Right hindlimb (tissue), 1 donor: ENCODE results near the gene ZNF878.
"Not testable (repeated sequence)": the region's sequence is repeated elsewhere in the genome, so short reads cannot be mapped to it uniquely, and the experiment has no call there.

Experiments
- DNase-seq: peaks from one replicate; pipeline ENCODE4 v3.0.0-alpha.2; 2018

The ZNF878 gene

DNA sequence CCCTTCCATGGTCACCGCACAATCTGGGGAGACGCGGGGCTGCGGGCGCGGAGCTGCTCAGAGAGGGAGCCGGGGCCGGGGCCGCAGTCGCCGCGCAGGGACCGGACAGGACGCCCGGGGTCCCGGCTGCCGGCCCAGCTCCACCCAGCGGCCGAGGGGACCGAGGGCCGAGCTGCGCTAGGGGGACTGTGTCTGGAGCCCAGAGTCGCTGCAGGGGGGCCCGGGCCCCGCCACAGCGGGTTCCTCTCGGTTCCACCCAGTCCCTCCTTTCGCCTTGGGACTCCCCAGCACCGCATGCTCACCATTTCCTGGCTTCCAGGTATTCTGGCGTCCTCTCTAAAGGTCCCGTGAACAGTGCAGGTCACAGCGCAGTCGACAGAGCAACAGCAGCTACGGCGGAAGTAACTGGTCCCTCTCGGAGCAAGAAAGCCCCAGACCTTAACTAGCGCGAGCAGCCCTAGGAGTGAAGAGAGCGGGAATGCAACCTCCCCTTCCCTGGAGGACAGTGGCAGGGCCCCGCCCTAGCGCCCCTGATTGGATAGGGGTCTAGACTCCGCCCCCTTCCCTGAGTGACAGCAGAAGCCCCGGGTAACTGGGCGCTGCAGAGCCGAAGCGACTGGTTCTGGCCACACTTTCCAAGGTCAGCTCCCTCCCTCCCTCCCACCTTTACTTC, at the start of gene ZNF878:
Gene ZNF878, minus strand, starts transcription at position 465 of the 673 bp plus-strand sequence. Its CDS starts 160 bp downstream, at position 305.
- peak; percentile 91 for DNase-seq

- DNase-seq = no peak
These were observed 45.3 kb upstream of the ZNF878 start for GRCh38 chr19:12098040-12098439.

- DNase-seq = no peak
These were observed 42.5 kb upstream of the ZNF878 start for GRCh38 chr19:12095111-12095790.

DNA sequence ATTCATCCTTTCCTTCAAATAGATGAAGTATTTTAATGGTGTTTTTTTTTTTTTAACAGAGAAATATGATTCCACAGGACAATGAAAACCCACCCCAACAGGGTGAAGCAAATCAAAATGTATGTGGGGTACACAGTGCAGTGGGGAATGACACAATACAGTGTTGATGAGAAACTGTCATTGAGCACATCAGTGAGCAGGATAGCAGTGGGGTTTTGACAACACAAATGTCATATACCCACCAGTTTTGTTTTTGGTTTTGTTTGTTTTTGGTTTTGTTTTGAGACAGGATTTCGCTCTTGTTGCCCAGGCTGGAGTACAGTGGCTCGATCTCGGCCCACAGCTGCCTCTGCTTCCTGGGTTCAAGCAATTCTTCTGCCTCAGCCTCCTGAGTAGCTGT, 41.0 kb upstream of the ZNF878 start:
- DNase-seq = no peak

GRCh38 chr19:12092956-12093355, 40.2 kb upstream of the ZNF878 start:
- DNase-seq = no peak

DNA sequence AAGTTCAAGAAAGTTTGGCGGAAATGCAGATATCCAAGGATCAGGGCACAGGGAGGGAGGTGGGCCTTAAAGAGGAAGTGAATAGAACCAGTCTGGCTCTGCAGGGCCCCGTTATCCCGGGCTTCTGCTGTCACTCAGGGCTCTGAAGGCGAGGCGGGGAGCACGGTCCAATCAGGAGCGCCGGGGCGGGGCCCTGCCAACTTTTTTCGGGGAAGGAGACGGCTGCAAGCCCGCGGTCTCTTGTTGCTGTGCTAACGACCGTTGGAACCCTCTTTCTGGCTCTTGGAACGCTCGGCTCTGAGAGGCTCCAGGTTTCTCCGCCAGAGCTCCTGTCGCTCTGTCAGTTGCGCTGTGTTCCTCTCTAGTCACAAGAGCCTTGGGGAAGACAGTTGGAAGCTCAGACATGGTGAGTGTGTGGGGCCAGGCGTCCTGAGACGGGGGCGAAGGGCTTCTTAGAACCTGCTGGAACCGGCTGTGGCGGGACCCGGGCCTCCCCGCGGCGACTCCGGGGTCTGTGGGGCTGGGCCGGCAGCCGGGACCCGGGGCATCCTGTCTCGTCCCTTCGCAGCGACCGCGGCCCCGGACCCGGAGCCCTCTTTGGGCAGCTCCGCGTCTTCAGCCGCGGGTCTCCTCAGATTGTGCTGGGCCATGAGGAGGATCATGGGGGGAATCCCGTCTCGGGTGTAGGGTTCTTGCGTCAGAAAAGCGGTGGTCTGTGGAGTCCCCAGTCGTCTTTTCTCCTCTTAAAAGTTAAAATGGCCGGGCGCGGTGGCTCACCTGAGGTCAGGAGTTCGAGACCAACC, 39.5 kb upstream of the ZNF878 start:
- DNase-seq = peak; percentile 96

DNA sequence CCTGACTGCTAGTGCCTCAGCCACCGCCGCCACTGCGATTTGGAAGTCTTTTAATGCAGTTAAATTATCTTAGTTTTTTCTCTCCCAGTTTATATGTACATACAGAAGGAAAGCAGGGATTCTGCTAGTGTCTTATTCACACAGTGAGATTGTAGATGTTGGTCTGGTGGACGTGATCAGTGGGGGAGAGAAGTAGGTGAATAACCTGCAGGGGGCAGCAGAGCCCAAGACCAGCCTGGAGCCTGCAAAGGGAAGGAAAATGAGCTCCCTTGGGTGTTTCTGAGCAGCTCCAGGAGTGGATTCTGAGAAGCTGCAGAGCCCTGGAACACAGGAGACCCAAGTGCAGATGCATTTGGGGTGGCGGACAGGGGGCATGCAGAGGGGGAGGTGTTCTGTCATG, 38.0 kb upstream of the ZNF878 start:
- peak; percentile 74 for DNase-seq

- DNase-seq = no peak
These were observed 32.5 kb upstream of the ZNF878 start for GRCh38 chr19:12085074-12085818.

DNA sequence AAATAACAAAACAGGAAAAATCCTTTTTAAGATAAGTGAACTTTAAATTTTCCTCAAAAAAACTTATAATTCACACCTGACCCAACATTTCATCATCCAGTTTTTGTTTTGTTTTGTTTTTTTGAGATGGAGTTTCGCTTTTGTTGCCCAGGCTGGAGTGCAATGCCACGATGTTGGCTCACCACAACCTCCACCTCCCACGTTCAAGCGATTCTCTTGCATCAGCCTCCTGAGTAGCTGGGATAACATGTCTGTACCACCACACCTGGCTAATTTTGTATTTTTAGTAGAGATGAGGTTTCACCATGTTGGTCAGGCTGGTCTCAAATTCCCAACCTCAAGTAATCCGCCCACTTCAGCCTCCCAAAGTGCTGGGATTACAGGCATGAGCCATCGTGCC, 30.6 kb upstream of the ZNF878 start:
- not testable (repeated sequence) for DNase-seq

DNA sequence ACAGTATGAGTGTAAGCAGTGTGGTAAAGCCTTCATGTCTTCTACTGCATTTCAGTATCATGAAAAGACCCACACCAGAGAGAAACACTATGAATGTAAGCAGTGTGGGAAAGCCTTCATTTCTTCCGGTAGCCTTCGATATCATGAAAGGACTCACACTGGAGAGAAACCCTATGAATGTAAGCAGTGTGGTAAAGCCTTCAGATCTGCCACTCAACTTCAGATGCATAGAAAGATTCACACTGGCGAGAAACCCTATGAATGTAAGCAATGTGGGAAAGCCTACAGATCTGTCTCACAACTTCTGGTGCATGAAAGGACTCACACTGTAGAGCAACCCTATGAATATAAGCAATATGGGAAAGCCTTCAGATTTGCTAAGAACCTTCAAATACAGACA, 24.6 kb upstream of the ZNF878 start:
- DNase-seq = no peak

DNA sequence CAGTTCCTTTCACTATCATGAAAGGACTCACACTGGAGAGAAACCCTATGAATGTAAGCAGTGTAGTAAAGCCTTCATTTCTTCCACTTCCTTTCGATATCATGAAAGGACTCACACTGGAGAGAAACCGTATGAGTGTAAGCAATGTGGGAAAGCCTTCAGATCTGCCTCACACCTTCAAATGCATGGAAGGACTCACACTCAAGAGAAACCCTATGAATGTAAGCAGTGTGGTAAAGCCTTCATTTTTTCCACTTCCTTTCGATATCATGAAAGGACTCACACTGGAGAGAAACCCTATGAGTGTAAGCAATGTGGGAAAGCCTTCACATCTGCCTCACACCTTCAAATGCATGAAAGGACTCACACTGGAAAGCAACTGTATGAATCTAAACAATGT, 23.6 kb upstream of the ZNF878 start:
- DNase-seq = not testable (repeated sequence)

DNA sequence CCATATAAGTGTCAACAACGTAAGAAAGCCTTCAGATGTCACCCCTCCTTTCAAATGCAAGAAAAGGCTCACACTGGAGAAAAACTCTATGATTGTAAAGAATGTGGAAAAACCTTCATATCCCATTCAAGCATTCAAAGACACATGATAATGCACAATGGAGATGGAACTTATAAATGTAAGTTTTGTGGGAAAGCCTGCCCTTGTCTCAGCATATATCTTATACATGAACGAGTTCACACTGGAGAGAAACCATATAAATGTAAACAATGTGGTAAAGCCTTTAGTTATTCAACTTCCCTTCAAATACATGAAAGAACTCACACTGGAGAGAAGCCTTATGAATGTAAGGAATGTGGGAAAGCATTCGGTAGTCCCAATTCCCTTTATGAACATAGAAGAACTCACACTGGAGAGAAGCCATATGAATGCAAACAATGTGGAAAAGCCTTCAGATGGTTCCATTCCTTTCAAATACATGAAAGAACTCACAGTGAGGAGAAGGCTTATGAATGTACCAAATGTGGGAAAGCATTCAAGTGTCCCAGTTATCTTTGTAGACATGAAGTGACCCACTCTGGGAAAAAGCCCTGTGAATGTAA, 22.9 kb upstream of the ZNF878 start:
- no peak for DNase-seq

GRCh38 chr19:12064590-12065538, 12.1 kb upstream of the ZNF878 start, which contains the start of gene ZNF844:
ZNF844 (plus strand) TSS chr19:12064731; CDS start chr19:12064874, 143 bp downstream.
- DNase-seq = peak; percentile 97

GRCh38 chr19:12055784-12056183, 3.0 kb upstream of the ZNF878 start:
- no peak for DNase-seq

DNA sequence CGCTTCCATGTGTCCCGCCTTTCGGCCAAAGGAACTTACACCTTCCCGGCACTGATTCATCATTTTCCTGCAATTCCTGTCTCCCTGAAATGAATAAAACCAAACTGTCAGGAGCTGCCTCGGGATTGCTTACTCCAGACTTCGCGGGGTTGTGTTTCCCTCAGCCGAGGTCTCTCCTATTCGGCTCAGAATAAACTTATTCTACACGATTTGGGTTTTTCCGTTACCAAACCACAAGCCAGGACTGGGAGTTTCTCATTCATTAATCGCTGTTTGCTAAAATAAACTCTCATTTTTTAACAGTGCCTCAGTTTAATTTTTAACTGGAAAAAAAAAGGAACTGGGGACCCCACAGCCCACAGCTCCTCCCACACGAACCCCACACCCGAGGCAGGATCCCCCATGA, 667 bp downstream of the ZNF878 start:
- no peak for DNase-seq

DNA sequence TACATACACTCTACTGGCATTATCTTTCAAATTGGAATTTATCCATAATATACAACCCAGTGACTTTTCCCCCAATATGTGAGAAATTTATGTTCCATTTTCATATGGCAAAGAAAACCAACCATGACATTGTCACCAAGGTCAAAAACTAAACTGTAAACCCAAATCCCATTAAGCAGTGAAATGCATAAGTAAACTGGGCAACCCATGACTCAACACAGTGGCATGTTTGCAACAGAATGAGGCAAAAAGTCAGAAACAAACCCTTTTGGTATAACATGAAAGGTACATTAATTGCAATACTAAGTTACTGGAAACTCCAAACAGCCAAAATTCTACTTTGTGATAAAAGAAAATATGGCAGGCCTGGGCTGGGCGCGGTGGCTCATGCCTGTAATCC, 4.9 kb downstream of the ZNF878 start:
- no peak for DNase-seq

- no peak for DNase-seq
These were observed 8.9 kb downstream of the ZNF878 start for GRCh38 chr19:12043752-12044422.

- no peak for DNase-seq
These were observed 9.9 kb downstream of the ZNF878 start for GRCh38 chr19:12042893-12043292.

DNA sequence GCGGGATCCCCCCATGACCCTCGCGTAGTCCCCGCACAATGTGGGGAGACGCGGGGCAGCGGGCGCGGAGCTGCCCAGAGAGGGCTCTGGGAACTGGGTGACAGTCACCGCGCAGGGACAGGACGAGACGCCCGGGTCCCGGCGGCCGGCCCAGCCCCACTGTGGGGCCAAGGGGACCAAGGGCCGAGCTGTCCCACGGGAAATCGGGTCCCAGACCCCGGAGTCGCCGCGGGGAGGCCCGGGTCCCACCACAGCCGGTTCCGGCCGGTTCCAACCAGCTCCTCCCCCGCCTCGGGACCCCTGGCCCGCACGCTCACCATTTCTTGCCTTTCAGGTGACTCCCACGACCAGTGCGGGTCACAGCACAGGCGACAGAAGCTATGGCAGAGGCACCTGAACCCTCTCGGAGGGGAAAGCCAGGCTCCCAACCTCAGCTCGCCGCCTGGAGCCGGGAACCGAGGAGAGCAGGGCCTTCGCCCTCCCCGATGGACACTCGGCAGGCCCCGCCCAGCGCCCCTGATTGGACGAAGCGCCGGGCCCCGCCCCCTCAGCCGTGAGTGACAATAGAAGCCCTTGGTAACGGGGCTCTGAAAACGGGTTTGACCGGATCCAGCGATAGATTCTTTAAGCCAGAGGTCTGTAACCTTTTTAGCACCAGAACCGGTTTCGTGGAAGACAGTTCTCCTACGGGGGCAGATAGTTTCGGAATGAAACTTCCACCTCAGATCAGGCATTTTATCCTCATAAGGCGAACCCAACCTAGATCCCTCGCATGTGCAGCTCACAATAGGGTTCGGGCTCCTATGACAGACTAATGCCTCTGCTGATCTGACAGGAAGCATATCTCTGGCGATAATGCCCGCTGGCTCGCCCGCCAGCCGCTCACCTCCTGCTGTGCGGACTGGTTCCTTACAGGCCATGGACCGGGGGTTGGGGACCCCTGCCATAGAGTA, 17.3 kb downstream of the ZNF878 start, which contains the start of gene ZNF433:
Gene ZNF433, minus strand, starts transcription at position 460 of the 953 bp plus-strand sequence. Its CDS starts 140 bp downstream, at position 320.
- peak; percentile 95 for DNase-seq
